H1 (cell line): ENCODE data around the gene TGM6. TPM values are rescaled to one million over a fixed set of nuclear protein-coding genes. Genes with fewer than 3 reads are reported as not detected.

Experiments used
- CTCF ChIA-PET: fragments of 300-600 bp; sonication (Branson Sonifier 250); formaldehyde crosslinking; loops from one replicate; lab custom pipeline; 2021; ENCODE audit not compliant: partially characterized antibody; lab: Charles Lee
- POLR2A ChIA-PET: fragments of 300-600 bp; sonication (Branson Sonifier 250); formaldehyde crosslinking; loops from one replicate; lab custom pipeline; 2021; ENCODE audit warnings: inconsistent platforms; ENCODE audit not compliant: partially characterized antibody; lab: Charles Lee
- DNase-seq, 2 experiments: peaks; one replicate each; pipeline versions ENCODE4 v3.0.0 to v3.0.0-alpha.2; 2010 to 2022; ENCODE audit warnings: low spot score in 2 of 2, low read depth in 1 of 2, mixed read lengths in 1 of 2
- FAIRE-seq: peaks from 2 replicates; lab custom pipeline; 2011; peaks lifted over from hg19 to GRCh38; lab: Jason Lieb, UNC
- H2AFZ ChIP-seq: 2 replicates; pipeline ENCODE4 v1.8.1; 2012; ENCODE audit warnings: low read length, inconsistent platforms
- H2AK5ac ChIP-seq: 2 replicates; pipeline ENCODE4 v1.6.1; 2013; ENCODE audit warnings: low read depth, low read length
- H2BK120ac ChIP-seq: replicated peaks from 2 replicates; pipeline ENCODE3; 2013; ENCODE audit warnings: low read depth, low read length, inconsistent platforms
- H2BK12ac ChIP-seq: 2 replicates; pipeline ENCODE4 v1.6.1; 2013; ENCODE audit warnings: low read depth, low read length
- H2BK15ac ChIP-seq: 2 replicates; pipeline ENCODE4 v1.6.1; 2013; ENCODE audit warnings: low read length
- H2BK20ac ChIP-seq: 2 replicates; pipeline ENCODE4 v1.6.1; 2013; ENCODE audit warnings: low read length
- H2BK5ac ChIP-seq: 2 replicates; pipeline ENCODE4 v1.6.1; 2013; ENCODE audit warnings: low read depth, low read length
- H3K14ac ChIP-seq: 2 replicates; pipeline ENCODE4 v1.6.1; 2013; ENCODE audit warnings: inconsistent platforms; ENCODE audit not compliant: insufficient read length
- H3K18ac ChIP-seq: 2 replicates; pipeline ENCODE4 v1.6.1; 2013; ENCODE audit warnings: low read length; ENCODE audit errors: extremely low read depth
- H3K23ac ChIP-seq: 2 replicates; pipeline ENCODE4 v1.6.1; 2013; ENCODE audit warnings: inconsistent platforms; ENCODE audit not compliant: insufficient read length
- H3K23me2 ChIP-seq: 2 replicates; pipeline ENCODE4 v1.6.1; 2013; ENCODE audit warnings: low read depth, low read length
- H3K27ac ChIP-seq: 2 replicates; pipeline ENCODE4 v1.6.1; 2011; ENCODE audit warnings: low read depth, low read length, inconsistent platforms
- H3K27me3 ChIP-seq, 4 experiments: replicated peaks in 1 of 4; 1 replicate in 1 of 4; 2 replicates in 3 of 4; pipeline versions ENCODE4 v1.6.1 to v1.8.1; 2011 to 2013; ENCODE audit warnings: low read length in 3 of 4, mild to moderate bottlenecking in 3 of 4, inconsistent platforms in 2 of 4, mixed read lengths in 2 of 4, moderate library complexity in 1 of 4; ENCODE audit not compliant: control insufficient read depth in 3 of 4, insufficient read depth in 3 of 4; ENCODE audit errors: extremely low read depth in 1 of 4
- H3K36me3 ChIP-seq, 4 experiments: 2 replicates each; pipeline versions ENCODE4 v1.6.1 to v1.8.1; 2011 to 2013; ENCODE audit warnings: mild to moderate bottlenecking in 4 of 4, low read length in 3 of 4, moderate library complexity in 2 of 4, control low read depth in 1 of 4, inconsistent platforms in 1 of 4; ENCODE audit not compliant: insufficient read depth in 4 of 4, control insufficient read depth in 2 of 4
- H3K4ac ChIP-seq: replicated peaks from 2 replicates; pipeline ENCODE3; 2013; ENCODE audit warnings: low read length, low read depth, mixed read lengths, inconsistent platforms; ENCODE audit not compliant: insufficient read length
- H3K4me1 ChIP-seq, 4 experiments: replicated peaks in 1 of 4; 1 replicate in 1 of 4; 2 replicates in 3 of 4; pipeline versions ENCODE4 v1.6.1 to v1.8.1; 2011 to 2013; ENCODE audit warnings: low read length in 3 of 4, inconsistent platforms in 2 of 4, mixed read lengths in 1 of 4; ENCODE audit not compliant: insufficient read depth in 4 of 4, control insufficient read depth in 3 of 4
- H3K4me2 ChIP-seq, 2 experiments: 2 replicates each; pipeline versions ENCODE4 v1.6.1 to v1.8.1; 2011 to 2013; ENCODE audit warnings: low read depth in 2 of 2, low read length in 2 of 2, control low read depth in 1 of 2, inconsistent platforms in 1 of 2, mild to moderate bottlenecking in 1 of 2; ENCODE audit not compliant: insufficient read depth in 1 of 2
- H3K4me3 ChIP-seq, 4 experiments: fragments of 200-600, 300-600 bp in 1 of 4; sonication (generic), shearing (Covaris generic), sonication (Bioruptor Twin) in 1 of 4; 2 replicates each; pipeline versions ENCODE4 v1.5.1 to v1.8.1; 2011 to 2016; ENCODE audit warnings: low read length in 4 of 4, low read depth in 3 of 4, control low read depth in 2 of 4, inconsistent platforms in 2 of 4, mild to moderate bottlenecking in 2 of 4, mixed read lengths in 1 of 4, moderate library complexity in 1 of 4; ENCODE audit not compliant: insufficient read depth in 2 of 4; ENCODE audit errors: extremely low read depth in 1 of 4
- H3K56ac ChIP-seq: replicated peaks from 2 replicates; pipeline ENCODE3; 2013; ENCODE audit warnings: low read depth, mild to moderate bottlenecking, mixed read lengths, low read length, inconsistent platforms; ENCODE audit not compliant: insufficient read length
- H3K79me1 ChIP-seq: 2 replicates; pipeline ENCODE4 v1.6.1; 2013; ENCODE audit warnings: low read depth, low read length, control low read depth
- H3K79me2 ChIP-seq, 2 experiments: 2 replicates each; pipeline versions ENCODE4 v1.6.1 to v1.8.1; 2012 to 2013; ENCODE audit warnings: low read length in 2 of 2, mild to moderate bottlenecking in 2 of 2, inconsistent platforms in 1 of 2; ENCODE audit not compliant: insufficient read depth in 2 of 2, control insufficient read depth in 1 of 2
- H3K9ac ChIP-seq, 4 experiments: replicated peaks in 1 of 4; 1 replicate in 1 of 4; 2 replicates in 3 of 4; pipeline versions ENCODE4 v1.6.1 to v1.8.1; 2011 to 2013; ENCODE audit warnings: low read depth in 3 of 4, low read length in 3 of 4, control low read depth in 2 of 4, mild to moderate bottlenecking in 2 of 4, moderate library complexity in 2 of 4, inconsistent platforms in 1 of 4; ENCODE audit errors: extremely low read depth in 1 of 4
- H3K9me3 ChIP-seq, 2 experiments: 2 replicates each; pipeline versions ENCODE4 v1.6.1 to v1.8.1; 2012 to 2013; ENCODE audit warnings: mild to moderate bottlenecking in 2 of 2, moderate library complexity in 2 of 2, control low read depth in 1 of 2, inconsistent platforms in 1 of 2, low read depth in 1 of 2, low read length in 1 of 2, mixed read lengths in 1 of 2; ENCODE audit not compliant: insufficient read depth in 2 of 2
- H4K20me1 ChIP-seq, 2 experiments: replicated peaks in 1 of 2; 2 replicates each; pipeline versions ENCODE3 to v1.8.1; 2011 to 2013; ENCODE audit warnings: inconsistent platforms in 2 of 2, low read length in 2 of 2, mild to moderate bottlenecking in 1 of 2; ENCODE audit not compliant: insufficient read depth in 2 of 2, control insufficient read depth in 1 of 2
- H4K5ac ChIP-seq: 2 replicates; pipeline ENCODE4 v1.6.1; 2013; ENCODE audit warnings: low read length, low read depth, mixed read lengths, inconsistent platforms; ENCODE audit not compliant: insufficient read length
- H4K8ac ChIP-seq: 2 replicates; pipeline ENCODE4 v1.8.0; 2013; ENCODE audit warnings: mild to moderate bottlenecking, moderate library complexity, low read length, inconsistent platforms; ENCODE audit not compliant: insufficient read depth; ENCODE audit errors: extremely low read depth
- H4K91ac ChIP-seq: replicated peaks from 2 replicates; pipeline ENCODE3; 2013; ENCODE audit warnings: low read length, mixed read lengths, inconsistent platforms; ENCODE audit not compliant: insufficient read length
- CBX5 ChIP-seq: fragments of 300-800, 300-1000 bp; sonication (generic); IDR thresholded peaks from 2 replicates; pipeline ENCODE4 v1.7.1; 2016; ENCODE audit warnings: antibody characterized with exemption, low read length, low read depth
- CTBP2 ChIP-seq: IDR thresholded peaks from 2 replicates; pipeline ENCODE4 v1.7.0; 2011; ENCODE audit warnings: borderline replicate concordance, mild to moderate bottlenecking, moderate library complexity, mixed read lengths, low read length; ENCODE audit not compliant: insufficient read depth, insufficient read length
- EP300 ChIP-seq, 2 experiments: IDR thresholded peaks; 1 replicate in 1 of 2; 2 replicates in 1 of 2; pipeline ENCODE4 v1.6.1; 2011 to 2012; ENCODE audit warnings: low read depth in 2 of 2, low read length in 2 of 2, mild to moderate bottlenecking in 2 of 2, borderline replicate concordance in 1 of 2, inconsistent platforms in 1 of 2, moderate library complexity in 1 of 2
- GTF2F1 ChIP-seq: IDR thresholded peaks from 2 replicates; pipeline ENCODE4 v1.6.1; 2012; ENCODE audit warnings: low read depth, low read length, improper control_type of control experiment, borderline replicate concordance
- HDAC6 ChIP-seq: IDR thresholded peaks from one replicate; pipeline ENCODE4 v1.7.1; 2012; ENCODE audit warnings: low read depth, mild to moderate bottlenecking, inconsistent platforms, low read length, moderate library complexity
- KDM1A ChIP-seq: fragments of 200-600, 300-600 bp; sonication (generic); IDR thresholded peaks from 2 replicates; pipeline ENCODE4 v1.7.1; 2016; ENCODE audit warnings: mild to moderate bottlenecking, low read length, borderline replicate concordance
- KDM5A ChIP-seq: fragments of 200-600 bp; IDR thresholded peaks from 2 replicates; pipeline ENCODE4 v1.7.1; 2012; ENCODE audit warnings: mild to moderate bottlenecking, low read length, inconsistent platforms, mixed read lengths
- POLR2A ChIP-seq, 2 experiments: IDR thresholded peaks; 1 replicate in 1 of 2; 2 replicates in 1 of 2; pipeline ENCODE4 v1.6.1; 2011; ENCODE audit warnings: low read depth in 2 of 2, low read length in 2 of 2, mild to moderate bottlenecking in 2 of 2; ENCODE audit errors: control extremely low read depth in 1 of 2
- RNF2 ChIP-seq: fragments of 200-900, 300-1000 bp; sonication (generic); IDR thresholded peaks from 2 replicates; pipeline ENCODE4 v1.7.1; 2016; ENCODE audit warnings: borderline replicate concordance, low read depth, mild to moderate bottlenecking, antibody characterized with exemption, low read length; ENCODE audit not compliant: poor library complexity, severe bottlenecking; ENCODE audit errors: missing control alignments
- SRF ChIP-seq: IDR thresholded peaks from 2 replicates; pipeline ENCODE4 v1.6.1; 2011; ENCODE audit warnings: mild to moderate bottlenecking, low read depth, low read length, moderate library complexity
- TBP ChIP-seq: IDR thresholded peaks from 2 replicates; pipeline ENCODE4 v1.6.1; 2011; ENCODE audit warnings: low read depth, low read length, improper control_type of control experiment
- WGBS, 2 experiments: shearing (Covaris generic) in 1 of 2; methylation state at CpG; one replicate each; pipeline versions ENCODE4 v1.1.6 to v1.1.7; 2013 to 2015; ENCODE audit warnings: low lambda C conversion rate in 2 of 2, mixed read lengths in 2 of 2, inconsistent platforms in 1 of 2, low coverage in 1 of 2, missing lambda C conversion rate in 1 of 2; ENCODE audit not compliant: insufficient replicate concordance in 2 of 2, insufficient coverage in 1 of 2, insufficient read length in 1 of 2; ENCODE audit errors: extremely low coverage in 1 of 2, missing lambda C conversion rate in 1 of 2; 5-methylcytosine and 5-hydroxymethylcytosine counted together
- polyA plus RNA-seq, 7 experiments: library from polyadenylated mRNA; depleted of rRNA in 3 of 7; stranded (reverse) in 5 of 7; unstranded in 2 of 7; fragments of >200 nt in 5 of 7; fragments of 200-250 nt in 2 of 7; gene quantifications; 1 replicate in 5 of 7; 2 replicates in 1 of 7; 4 replicates in 1 of 7; pipeline versions ENCODE4 v1.2.1 to v1.2.3, GENCODE V29; 2011 to 2013; ENCODE audit warnings: missing spikeins in 2 of 7, mixed read lengths in 2 of 7
- total RNA-seq: library from RNA; stranded (reverse); fragmentation: NEBNext Ultra II Directional; extraction: Animal tissue kit (Norgen Biotek cat#: 25700); gene quantifications from 2 replicates; pipeline ENCODE4 v1.2.1, GENCODE V29; 2021
- TF ChIP-seq, protein P1 (sequence below): IDR thresholded peaks from 2 replicates; pipeline ENCODE4 v1.6.1; 2012; ENCODE audit warnings: low read length, inconsistent platforms

Gene TGM6
- total and polyA plus RNA-seq, 2 of the 8 experiments (the other 6 are each of a cell fraction or from before 2014, with no cell fraction given) = 0.03 TPM; not detected in 1

DNA sequence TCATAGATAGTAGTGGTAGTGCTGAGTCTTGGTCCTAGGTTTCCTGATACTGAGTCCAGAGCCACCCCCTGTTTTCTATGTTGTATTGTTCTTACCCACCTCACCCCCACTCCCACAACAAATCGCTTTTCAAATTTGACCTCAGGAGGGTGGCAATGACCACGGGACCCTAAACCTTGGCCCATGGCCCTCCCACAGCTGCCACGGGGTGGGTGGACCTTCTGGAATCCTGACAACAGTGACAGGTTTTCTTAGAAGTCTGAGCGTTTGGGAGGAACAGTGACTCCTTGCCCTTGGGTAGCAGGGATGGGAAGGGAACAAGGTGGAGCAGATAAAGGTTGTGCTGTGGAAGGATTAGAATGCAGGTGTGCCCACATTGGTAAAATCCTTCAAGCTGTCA lies 48.0 kb upstream of the TGM6 start:
- Histone ChIP-seq H3K18ac (no peak overlapping the region), H3K4me2 (no peak overlapping the region), H3K27me3 (no peaks in the 10 kb centered on the region), H3K4me1 (peaks cover 0 to 3% (median 0%) of the 10 kb centered on the region in 4 experiments; a peak in 1 of 7 replicates), H2BK12ac (no peak overlapping the region), H2BK20ac (no peak overlapping the region), H4K91ac (no peak overlapping the region), H3K9me3 (no peaks in the 10 kb centered on the region), H2BK15ac (no peak overlapping the region), H2AK5ac (no peak overlapping the region), H4K5ac (no peak overlapping the region), H3K36me3 (no peaks in the 10 kb centered on the region), H4K8ac (no peak overlapping the region), H3K79me2 (no peaks in the 10 kb centered on the region), H3K9ac (no peak overlapping the region), H3K27ac (no peak overlapping the region), H3K23ac (no peak overlapping the region), H3K4ac (no peak overlapping the region), H2BK5ac (no peak overlapping the region), H3K56ac (no peak overlapping the region), H4K20me1 (no peaks in the 10 kb centered on the region), H3K23me2 (no peaks in the 10 kb centered on the region), H2BK120ac (no peak overlapping the region), H3K14ac (no peak overlapping the region), H2AFZ (no peak overlapping the region), H3K79me1 (no peaks in the 10 kb centered on the region), H3K4me3 (no peak overlapping the region)
- DNase-seq = no peak
- POLR2A ChIA-PET = interaction anchor here (1.0 to 1.4 kb wide), 2 partner anchors 127 to 137 kb away, joined by 4 to 5 read pairs; no protein-coding TSS in a partner anchor
- 92% methylated on average over 4 of the region's 4 CpGs; no CpG with 5 or more reads in 1 of the 2 experiments for WGBS, 2 experiments
- CTCF ChIA-PET = interaction anchor here (1.1 to 1.7 kb wide), 4 partner anchors 18 to 125 kb away, joined by 3 to 6 read pairs (median 4); no protein-coding TSS in a partner anchor
- FAIRE-seq = no peak
- no peak for TF ChIP-seq TBP
- TF ChIP-seq CTBP2 = no peak
- no peak for TF ChIP-seq KDM1A
- TF ChIP-seq HDAC6 = no peak
- no peak for TF ChIP-seq SRF
- TF ChIP-seq POLR2A (IDR thresholded peaks at IDR 0.05; ENCODE audit: control extremely low read depth in 1 of 2, low read depth in 2 of 2, low read length in 2 of 2) = no peak
- TF ChIP-seq GTF2F1 = no peak
- TF ChIP-seq RNF2 = no peak
- TF ChIP-seq EP300 (IDR thresholded peaks at IDR 0.05; ENCODE audit: borderline replicate concordance in 1 of 2, low read depth in 2 of 2, low read length in 2 of 2) = no peak
- TF ChIP-seq, protein P1, sequence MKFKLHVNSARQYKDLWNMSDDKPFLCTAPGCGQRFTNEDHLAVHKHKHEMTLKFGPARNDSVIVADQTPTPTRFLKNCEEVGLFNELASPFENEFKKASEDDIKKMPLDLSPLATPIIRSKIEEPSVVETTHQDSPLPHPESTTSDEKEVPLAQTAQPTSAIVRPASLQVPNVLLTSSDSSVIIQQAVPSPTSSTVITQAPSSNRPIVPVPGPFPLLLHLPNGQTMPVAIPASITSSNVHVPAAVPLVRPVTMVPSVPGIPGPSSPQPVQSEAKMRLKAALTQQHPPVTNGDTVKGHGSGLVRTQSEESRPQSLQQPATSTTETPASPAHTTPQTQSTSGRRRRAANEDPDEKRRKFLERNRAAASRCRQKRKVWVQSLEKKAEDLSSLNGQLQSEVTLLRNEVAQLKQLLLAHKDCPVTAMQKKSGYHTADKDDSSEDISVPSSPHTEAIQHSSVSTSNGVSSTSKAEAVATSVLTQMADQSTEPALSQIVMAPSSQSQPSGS = no peak
- TF ChIP-seq KDM5A = no peak
- no peak for TF ChIP-seq CBX5
